Esophagus muscularis mucosa (tissue), 4 donors: ENCODE results near the gene RUNX1. TPM values are rescaled to one million over a fixed set of nuclear protein-coding genes. Genes with fewer than 3 reads are reported as not detected.

Source experiments
- DNase-seq: peaks from one replicate; pipeline ENCODE4 v3.0.0-alpha.2; 2017; ENCODE audit errors: extremely low spot score
- H3K27ac ChIP-seq, 4 donors: fragments of 200-600 bp; sonication (generic); replicated peaks in 1 of 4; 1 replicate in 3 of 4; 2 replicates in 1 of 4; pipeline ENCODE4 v1.5.1; 2016 to 2019; ENCODE audit warnings: mild to moderate bottlenecking in 1 of 4
- H3K27me3 ChIP-seq, 4 donors: fragments of 200-600 bp; sonication (generic); one replicate each; pipeline versions ENCODE4 v1.5.1 to v1.6.0; 2016 to 2019
- H3K36me3 ChIP-seq, 4 donors: fragments of 200-600 bp; sonication (generic); one replicate each; pipeline ENCODE4 v1.5.1; 2016 to 2019
- H3K4me1 ChIP-seq, 4 donors: fragments of 200-600 bp; sonication (generic); one replicate each; pipeline ENCODE4 v1.5.1; 2016 to 2019
- H3K4me3 ChIP-seq, 4 donors: fragments of 200-600 bp; sonication (generic); 1 replicate in 2 of 4; 2 replicates in 2 of 4; pipeline ENCODE4 v1.5.1; 2016 to 2019; ENCODE audit warnings: mild to moderate bottlenecking in 4 of 4, moderate library complexity in 1 of 4
- H3K9me3 ChIP-seq, 4 donors: fragments of 200-600 bp; sonication (generic); 1 replicate in 3 of 4; 2 replicates in 1 of 4; pipeline ENCODE4 v1.5.1; 2016 to 2019
- EP300 ChIP-seq: sonication (generic); formaldehyde crosslinking; IDR thresholded peaks from one replicate; pipeline ENCODE4 v1.6.1; 2017; ENCODE audit warnings: antibody characterized with exemption
- POLR2A ChIP-seq: fragments of 450-650 bp; IDR thresholded peaks from one replicate; pipeline ENCODE4 v1.6.1; 2017; ENCODE audit warnings: antibody characterized with exemption, moderate library complexity, mild to moderate bottlenecking, low read depth
- POLR2AphosphoS5 ChIP-seq, 2 donors: sonication (generic); formaldehyde crosslinking; IDR thresholded peaks; one replicate each; pipeline ENCODE4 v1.6.1; 2017; ENCODE audit warnings: antibody characterized with exemption in 2 of 2
- WGBS: methylation state at CpG from one replicate; pipeline ENCODE4 v1.1.5; 2018; 5-methylcytosine and 5-hydroxymethylcytosine counted together
- intact Hi-C: fragments of 100-400 bp; cut with DNase I; formaldehyde crosslinking; loops from one replicate; pipeline ENCODE4 v1.15.1; 2023
- total RNA-seq, 4 donors: library from RNA; depleted of rRNA; stranded (reverse); fragments of >200 nt; gene quantifications; one replicate each; pipeline versions ENCODE4 v1.1.0 to v1.2.1, GENCODE V29; 2016
- TF ChIP-seq, protein P1 (sequence below), 3 experiments: fragments of 200-600 bp in 2 of 3; fragments of 450-650 bp in 1 of 3; sonication (generic) in 2 of 3; IDR thresholded peaks; one replicate each; pipeline ENCODE4 v1.5.1; 2017 to 2019; ENCODE audit warnings: antibody characterized with exemption in 3 of 3, mild to moderate bottlenecking in 2 of 3, moderate library complexity in 1 of 3

The RUNX1 gene
- total RNA-seq, 4 donors from 2014 or later, result 3.7 to 10.9 (median 5.6) TPM

DNA sequence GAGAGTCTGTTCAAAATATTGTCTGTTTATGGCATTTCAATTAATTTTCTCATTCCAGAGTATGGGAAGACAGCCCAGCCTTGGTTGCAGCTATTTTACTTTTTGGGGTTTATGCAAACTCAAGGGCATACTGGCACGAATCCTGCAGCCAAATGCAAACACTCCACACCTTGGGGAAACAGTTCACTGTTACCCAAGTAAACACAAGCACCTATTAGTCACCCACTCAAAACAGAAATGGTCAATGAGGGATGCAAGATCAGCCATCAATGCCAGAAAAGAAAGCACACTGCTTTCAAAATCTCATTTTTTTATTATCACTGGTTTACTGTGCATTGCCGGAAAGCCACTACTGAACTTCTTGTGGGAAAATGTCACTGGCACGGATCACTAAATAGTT, 170.6 kb downstream of the RUNX1 start:
- intact Hi-C loops, result no loop called here
- no peak for DNase-seq
- TF ChIP-seq, protein P1, sequence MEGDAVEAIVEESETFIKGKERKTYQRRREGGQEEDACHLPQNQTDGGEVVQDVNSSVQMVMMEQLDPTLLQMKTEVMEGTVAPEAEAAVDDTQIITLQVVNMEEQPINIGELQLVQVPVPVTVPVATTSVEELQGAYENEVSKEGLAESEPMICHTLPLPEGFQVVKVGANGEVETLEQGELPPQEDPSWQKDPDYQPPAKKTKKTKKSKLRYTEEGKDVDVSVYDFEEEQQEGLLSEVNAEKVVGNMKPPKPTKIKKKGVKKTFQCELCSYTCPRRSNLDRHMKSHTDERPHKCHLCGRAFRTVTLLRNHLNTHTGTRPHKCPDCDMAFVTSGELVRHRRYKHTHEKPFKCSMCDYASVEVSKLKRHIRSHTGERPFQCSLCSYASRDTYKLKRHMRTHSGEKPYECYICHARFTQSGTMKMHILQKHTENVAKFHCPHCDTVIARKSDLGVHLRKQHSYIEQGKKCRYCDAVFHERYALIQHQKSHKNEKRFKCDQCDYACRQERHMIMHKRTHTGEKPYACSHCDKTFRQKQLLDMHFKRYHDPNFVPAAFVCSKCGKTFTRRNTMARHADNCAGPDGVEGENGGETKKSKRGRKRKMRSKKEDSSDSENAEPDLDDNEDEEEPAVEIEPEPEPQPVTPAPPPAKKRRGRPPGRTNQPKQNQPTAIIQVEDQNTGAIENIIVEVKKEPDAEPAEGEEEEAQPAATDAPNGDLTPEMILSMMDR (IDR thresholded peaks at IDR 0.05), result no peak
- TF ChIP-seq POLR2AphosphoS5 (IDR thresholded peaks at IDR 0.05) (no peak), POLR2A (no peak), EP300 (no peak)
- Histone ChIP-seq H3K27ac (no peak overlapping the region), H3K4me3 (no peak overlapping the region), H3K27me3 (peaks cover 0 to 22% (median 0%) of the 10 kb centered on the region in 4 donors), H3K36me3 (no peaks in the 10 kb centered on the region), H3K4me1 (no peaks in the 10 kb centered on the region), H3K9me3 (no peaks in the 10 kb centered on the region)
- 88% methylated on average over 3 of the region's 3 CpGs for WGBS

DNA sequence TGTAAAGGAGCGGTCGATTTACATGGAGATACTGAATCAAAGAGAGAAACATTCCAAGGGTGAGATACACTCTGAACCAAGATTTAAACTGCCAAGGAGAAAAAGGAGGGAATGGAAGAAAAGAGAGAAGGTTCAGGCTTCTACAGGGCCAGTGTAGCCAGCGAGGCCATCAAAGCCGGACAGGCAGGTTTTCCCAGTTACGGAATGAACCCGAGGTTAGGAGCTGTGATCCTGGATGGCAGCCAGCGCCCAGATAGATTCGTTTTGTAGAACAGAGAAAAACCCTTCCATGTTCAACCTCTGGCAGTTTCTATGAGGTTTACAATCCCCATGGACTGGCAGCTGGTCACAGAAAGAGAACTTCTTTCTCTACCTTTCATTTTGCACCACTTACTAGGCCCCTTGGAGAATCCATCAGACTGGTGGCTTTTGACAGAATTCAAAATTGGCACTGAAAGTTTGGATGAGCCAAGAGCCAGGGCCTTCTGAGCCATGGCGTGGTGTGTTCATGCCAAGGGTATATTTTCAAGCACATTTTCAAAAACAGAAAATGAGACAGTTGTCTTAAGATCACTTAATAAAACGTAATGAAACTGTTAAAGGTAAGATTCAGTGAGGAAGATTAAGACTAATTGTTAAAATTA, 171.5 kb downstream of the RUNX1 start:
- H3K4me3 ChIP-seq, result no peak overlapping the region
- intact Hi-C loops, result no loop called here
- H3K9me3 ChIP-seq, result no peaks in the 10 kb centered on the region
- H3K4me1 ChIP-seq, result no peaks in the 10 kb centered on the region
- TF ChIP-seq POLR2AphosphoS5 (IDR thresholded peaks at IDR 0.05) (no peak), EP300 (no peak), POLR2A (no peak)
- TF ChIP-seq, protein P1 (IDR thresholded peaks at IDR 0.05), result no peak
- DNase-seq, result no peak
- no peak overlapping the region for H3K27ac ChIP-seq
- WGBS, result 87% methylated on average over 10 of the region's 10 CpGs
- H3K36me3 ChIP-seq, result no peaks in the 10 kb centered on the region
- H3K27me3 ChIP-seq, result peaks cover 0 to 16% (median 0%) of the 10 kb centered on the region in 4 donors

DNA sequence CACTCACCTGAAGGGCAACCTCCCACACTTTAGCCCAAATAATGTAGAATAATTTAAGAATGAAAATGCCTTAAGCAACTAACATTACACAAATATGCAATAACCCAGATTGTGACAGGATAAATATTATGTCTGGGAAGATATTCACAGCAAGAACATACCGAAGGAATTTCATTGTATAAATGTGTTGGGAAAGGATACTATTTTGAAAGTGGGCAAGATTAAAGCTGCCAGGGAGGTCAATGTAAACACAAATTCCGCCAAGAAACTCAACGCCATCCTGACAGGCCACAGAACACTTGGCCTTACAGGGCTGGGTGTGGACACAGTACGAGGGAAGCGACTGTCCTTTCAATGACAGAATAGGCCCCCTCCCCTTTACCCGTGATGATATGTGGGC, 173.3 kb downstream of the RUNX1 start:
- Histone ChIP-seq H3K4me1 (no peaks in the 10 kb centered on the region), H3K36me3 (no peaks in the 10 kb centered on the region), H3K27ac (no peak overlapping the region), H3K4me3 (no peak overlapping the region), H3K27me3 (peaks cover 0 to 19% (median 0%) of the 10 kb centered on the region in 4 donors), H3K9me3 (no peaks in the 10 kb centered on the region)
- intact Hi-C loops, result no loop called here
- TF ChIP-seq POLR2A (no peak), POLR2AphosphoS5 (IDR thresholded peaks at IDR 0.05) (no peak), EP300 (no peak)
- TF ChIP-seq, protein P1 (IDR thresholded peaks at IDR 0.05), result no peak
- DNase-seq, result no peak
- 76% methylated on average over 6 of the region's 6 CpGs for WGBS

DNA sequence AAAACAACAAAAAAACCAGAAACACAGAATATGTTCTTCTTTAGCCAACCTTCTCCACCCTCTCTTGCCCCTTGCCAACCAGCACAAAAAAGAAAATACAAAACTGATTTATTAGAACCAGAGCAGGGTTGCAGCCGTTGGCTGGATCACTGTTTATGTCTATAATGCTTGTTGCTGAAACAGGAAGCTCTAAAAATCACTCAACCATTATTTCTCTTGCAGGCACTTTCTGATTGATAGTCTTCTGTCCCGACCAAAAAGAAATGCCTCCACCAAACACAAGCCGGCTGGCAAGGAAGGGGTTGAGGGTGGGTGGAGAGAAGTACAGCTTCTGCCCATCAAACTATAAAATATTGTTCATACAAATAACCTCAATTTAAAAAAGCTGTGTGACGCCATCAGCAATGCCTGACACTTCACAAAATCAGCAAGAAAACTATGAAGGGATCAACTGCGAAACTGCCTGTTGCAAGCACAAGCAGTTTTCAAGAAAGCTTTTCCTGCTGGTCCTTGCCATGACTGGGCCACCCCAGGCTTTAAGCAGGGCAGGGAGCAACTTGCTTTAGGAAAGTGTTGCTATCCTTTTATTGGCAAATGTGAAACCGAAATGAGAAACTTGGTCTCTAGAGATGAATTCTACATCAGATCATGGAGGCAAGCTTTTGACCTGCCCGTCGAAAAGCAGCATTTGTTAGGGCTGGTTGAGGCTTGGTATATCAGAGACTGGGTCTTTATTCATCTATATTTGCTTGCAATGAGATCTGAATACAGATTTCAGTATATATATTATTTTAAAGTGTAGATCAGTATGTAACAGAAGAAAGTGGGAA, 174.2 kb downstream of the RUNX1 start:
- TF ChIP-seq EP300 (no peak), POLR2A (no peak), POLR2AphosphoS5 (IDR thresholded peaks at IDR 0.05) (no peak)
- TF ChIP-seq, protein P1 (IDR thresholded peaks at IDR 0.05), result no peak
- H3K27ac ChIP-seq, result no peak overlapping the region
- H3K4me1 ChIP-seq, result no peaks in the 10 kb centered on the region
- intact Hi-C loops, result no loop called here
- no peaks in the 10 kb centered on the region for H3K9me3 ChIP-seq
- peaks cover 0 to 23% (median 0%) of the 10 kb centered on the region in 4 donors for H3K27me3 ChIP-seq
- H3K36me3 ChIP-seq, result no peaks in the 10 kb centered on the region
- H3K4me3 ChIP-seq, result no peak overlapping the region
- no peak for DNase-seq
- 67% methylated on average over 8 of the region's 8 CpGs for WGBS
